HK-2 (cell line): ENCODE results near the gene ATL3.
"Not testable (repeated sequence)": the region's sequence is repeated elsewhere in the genome, so short reads cannot be mapped to it uniquely, and the experiment has no call there.

ENCODE experiments used
- DNase-seq: peaks from one replicate; pipeline ENCODE4 v3.0.0-alpha.2; 2018; ENCODE audit not compliant: unreplicated experiment

ATL3 gene

DNA sequence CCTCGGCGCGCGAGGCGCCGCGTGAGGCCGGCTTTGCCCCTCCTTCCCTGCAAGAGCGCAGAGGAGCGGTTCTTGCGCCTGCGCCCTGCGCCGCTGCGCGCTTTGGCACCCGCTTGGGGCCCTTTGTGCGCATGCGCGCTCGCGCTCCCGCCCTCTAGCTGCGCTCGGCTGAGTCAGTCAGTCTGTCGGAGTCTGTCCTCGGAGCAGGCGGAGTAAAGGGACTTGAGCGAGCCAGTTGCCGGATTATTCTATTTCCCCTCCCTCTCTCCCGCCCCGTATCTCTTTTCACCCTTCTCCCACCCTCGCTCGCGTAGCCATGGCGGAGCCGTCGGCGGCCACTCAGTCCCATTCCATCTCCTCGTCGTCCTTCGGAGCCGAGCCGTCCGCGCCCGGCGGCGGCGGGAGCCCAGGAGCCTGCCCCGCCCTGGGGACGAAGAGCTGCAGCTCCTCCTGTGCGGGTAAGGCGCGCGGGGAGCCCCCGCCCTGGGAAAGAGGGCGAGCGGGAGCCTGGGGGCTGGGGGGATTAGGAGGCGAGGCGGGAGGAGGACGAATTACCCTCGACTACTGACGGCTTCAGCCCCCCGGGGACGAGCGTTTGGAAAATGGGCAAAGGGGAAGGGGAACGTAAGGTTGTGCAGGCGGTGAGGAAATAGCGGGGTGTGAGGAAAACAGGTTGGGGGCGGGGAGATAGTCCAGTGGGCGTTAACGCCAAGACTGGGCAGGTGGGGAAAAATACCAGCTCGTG, 10.3 kb upstream of the ATL3 start, which contains the start of gene RTN3:
RTN3 (plus strand) TSS at position 180 of the 745 bp plus-strand sequence; CDS start at position 317, 137 bp downstream.
- peak; percentile 96 for DNase-seq

DNA sequence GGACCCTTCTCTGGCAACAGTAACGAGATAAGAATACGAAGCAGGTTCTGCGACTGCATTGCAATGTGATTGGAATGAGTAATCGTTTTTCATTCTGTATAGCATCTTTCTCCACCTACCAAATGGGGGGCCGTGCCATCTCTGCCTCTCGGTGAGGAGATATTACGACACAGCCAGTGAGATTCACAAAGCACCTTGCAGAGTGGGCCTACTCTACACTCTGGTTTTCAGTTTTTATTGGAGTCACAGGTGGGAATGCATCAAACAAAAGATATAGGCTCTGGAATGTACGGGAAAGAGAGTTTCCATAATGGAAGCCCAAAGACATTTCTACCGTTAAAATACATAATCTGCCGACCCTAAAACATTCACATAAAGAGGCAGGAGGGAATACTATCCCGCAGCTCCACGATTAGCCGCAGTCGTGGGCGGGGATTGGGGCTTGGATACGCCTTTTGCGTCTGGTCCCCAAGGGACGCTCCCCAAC, 9.7 kb upstream of the ATL3 start:
- DNase-seq, result peak; percentile 16

DNA sequence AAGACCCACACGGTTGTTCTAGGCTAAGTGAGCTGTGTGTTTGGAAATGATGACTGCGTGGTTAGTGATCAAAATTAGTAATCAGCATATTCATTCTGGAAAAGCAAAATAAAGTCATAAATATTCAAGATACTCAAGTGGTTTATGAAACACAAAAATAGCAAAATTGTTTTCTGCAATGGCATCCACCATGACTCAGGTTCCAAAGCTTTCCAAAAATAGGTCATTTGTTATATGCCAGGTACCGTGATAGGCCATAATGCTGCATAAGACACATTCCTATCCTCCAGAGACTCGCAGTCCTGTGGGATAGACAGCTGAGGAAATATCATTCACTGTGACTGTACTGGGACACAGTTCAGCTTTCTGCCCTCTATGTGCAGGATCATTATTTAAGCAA, 2.4 kb upstream of the ATL3 start:
- no peak for DNase-seq

DNA sequence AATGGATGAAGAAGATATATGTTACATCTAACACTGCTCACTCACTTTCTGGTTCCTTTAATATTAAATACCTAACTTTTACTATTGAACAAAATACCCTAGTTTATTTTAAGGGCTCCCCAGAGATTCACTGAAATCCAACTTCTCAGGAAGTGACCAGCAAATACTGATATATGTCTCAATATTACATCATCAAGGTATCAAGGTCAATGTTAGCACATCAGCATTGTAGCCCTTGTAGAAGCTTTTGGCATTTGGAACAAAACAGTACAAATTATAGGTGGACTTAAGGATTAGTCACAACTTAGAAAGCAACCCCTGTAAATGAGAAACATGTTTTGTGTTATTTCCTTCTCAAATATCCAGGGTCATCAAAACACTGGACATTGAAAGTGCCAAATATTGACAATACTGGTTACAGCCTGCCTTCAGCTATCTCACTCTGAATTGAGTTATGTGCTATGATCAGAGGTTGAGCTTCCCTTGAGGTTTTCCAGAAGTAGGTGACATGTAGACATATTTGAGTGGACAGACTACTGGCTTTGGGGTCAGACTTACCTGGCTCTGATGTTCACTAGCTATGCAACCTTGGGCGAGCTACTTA, 1.9 kb upstream of the ATL3 start:
- DNase-seq, result no peak

DNA sequence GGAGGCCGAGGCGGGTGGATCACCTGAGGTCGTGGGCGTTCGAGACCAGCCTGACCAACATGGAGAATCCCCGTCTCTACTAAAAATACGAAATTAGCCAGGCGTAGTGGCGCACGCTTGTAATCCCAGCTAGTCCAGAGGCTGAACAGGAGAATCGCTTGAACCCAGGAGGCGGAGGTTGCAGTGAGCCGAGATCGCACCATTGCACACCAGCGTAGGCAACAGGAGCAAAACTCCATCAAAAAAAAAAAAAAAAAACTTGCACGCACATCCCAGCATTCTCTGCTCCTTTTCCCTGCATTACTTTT, 934 bp upstream of the ATL3 start:
- no peak for DNase-seq

DNA sequence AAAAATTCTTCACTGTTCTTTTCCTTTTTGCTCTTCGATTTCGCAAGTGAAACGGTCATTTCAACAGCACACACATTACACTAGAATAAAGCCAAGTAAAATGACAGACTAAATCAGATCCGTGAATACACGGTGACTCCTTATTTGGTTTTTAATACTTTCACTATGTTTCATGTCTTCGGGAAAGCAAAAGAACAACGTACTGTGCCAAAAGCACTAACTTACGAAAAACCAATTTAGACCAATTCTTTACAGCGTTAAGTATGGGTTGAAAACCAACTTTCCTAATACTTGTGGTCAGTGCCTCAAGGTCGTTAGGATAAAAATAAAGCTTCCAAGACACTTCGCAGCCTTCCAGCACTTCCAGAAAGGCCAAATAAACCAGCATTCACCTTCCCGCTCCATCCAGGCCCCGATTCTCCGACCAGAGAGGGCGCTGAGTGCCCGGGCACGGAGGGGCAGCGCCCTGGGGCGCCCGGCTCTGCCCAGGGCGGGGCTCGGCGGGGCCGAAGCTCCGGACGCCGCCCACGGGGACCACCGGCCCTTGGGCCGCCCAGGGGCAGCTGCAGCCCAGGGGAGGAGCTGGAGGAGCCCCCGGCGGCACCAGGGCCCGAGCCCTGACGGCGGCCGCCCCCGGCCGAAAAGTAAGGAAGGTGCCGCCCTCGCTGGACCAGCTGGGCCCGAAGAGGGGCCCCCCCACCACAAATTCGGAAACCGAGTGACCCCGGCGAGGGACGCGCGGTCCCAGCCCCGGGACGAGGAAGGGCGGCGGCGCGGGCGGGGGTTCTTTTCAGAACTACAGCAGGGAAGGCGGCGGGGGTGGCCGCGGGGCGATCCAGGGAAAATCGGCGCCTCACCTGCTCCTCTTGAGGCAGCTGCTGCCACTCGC, 499 bp downstream of the ATL3 start:
- DNase-seq, result peak; percentile 58

DNA sequence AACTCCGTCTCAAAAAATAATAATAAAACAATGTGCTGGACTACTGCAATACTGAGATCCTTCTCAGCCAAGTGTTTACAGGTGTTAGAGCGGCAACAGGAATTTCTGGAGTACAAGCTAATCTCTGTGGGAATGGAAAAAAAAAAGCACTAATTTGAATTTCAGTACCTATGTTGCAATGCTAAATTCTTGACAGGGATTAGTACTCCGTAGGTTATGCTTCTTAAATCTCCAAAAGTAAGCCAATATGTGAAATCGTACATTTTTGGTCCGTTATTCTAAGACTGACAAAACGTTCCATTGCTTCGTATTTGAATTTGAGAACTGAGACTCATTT, 1.1 kb downstream of the ATL3 start:
- no peak for DNase-seq

DNA sequence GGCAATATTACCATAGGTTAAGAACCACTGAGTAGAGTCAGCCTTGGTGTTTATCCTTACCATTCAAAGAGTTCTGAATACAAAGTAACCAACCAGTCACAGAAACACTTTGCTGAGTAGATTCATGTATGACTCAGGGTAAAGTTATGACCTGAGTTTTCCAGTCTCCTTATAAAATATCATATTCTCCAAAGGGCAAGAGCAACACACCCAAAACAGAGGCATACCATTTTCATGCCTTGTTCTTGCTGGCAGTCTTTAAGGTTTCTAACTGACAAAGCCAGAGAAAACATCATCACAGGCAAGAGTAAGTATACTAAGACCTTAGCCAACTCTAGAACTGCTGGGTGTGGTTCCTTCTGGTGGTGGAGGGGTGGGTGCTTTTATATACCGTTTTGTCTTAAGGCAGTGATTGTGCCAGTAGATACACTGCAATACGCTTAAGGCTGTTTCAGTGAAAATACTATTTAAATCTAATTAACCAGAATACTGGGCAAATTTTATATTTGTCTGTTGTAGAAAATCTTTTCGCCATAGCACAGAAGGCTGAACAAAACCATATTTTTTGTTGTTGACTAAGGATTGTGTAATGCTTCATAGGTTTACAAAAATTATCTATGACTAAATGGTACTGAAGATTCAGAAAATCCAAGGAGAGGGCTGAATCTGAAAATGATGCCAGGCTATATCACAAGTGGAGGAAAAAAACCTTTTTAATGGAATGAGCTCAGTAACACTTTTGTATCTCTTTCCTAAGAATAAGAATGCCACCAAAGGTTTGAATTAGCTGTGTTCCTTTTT, 3.0 kb downstream of the ATL3 start:
- no peak for DNase-seq

DNA sequence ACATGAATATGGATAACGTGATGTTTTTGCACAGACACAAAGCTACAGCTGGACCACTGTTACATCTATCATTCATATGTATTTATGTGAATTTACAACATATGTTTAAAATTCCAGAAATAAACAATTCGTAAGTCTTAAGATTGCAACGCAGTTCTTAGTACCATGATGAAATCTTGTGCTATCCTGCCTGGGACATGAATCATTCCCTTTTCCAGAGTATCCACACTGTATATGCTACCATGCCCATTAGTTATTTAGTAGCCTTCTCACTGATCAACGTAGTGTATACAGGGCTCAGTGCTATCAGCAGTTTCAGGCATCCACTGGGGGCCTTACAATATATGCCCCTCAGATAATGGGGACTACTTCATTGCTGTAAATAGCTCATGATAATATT, 4.3 kb downstream of the ATL3 start:
- DNase-seq, result no peak

DNA sequence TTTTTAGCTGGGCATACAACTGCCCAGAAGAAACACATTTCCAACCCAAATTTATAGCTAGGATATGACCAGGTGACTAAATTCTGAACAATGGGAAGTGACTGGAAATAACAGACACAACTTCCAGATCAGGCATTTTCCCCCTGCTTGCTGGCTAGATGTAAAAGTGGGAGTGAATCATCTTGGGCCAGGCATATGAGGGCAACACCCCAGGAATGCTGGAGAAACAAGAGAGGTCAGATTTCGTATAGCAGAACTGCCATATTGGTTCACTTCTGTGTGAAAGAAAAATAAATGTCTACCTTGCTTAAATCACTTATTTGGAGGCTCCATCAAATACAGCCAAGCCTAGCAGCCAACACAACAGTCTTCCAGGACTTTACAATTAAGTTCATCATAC, 7.4 kb downstream of the ATL3 start:
- DNase-seq, result peak; percentile 19

DNA sequence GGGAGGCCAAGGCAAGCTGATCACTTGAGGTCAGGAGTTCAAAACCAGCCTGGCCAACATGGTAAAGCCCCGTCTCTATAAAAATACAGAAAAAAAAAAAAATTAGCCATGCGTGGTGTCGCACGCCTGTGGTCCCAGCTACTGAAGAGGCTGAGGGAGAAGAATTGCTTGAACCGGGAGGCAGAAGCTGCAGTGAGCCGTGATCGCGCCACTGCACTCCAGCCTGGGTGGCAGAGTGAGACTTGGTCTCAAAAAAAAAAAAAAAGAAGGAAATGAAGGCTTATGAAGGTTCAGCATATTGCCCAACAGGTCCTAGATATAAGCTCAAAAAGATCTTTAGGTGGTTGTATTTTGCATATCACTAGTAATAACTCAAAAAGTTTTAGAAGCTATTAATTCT, 10.2 kb downstream of the ATL3 start:
- DNase-seq, result no peak

DNA sequence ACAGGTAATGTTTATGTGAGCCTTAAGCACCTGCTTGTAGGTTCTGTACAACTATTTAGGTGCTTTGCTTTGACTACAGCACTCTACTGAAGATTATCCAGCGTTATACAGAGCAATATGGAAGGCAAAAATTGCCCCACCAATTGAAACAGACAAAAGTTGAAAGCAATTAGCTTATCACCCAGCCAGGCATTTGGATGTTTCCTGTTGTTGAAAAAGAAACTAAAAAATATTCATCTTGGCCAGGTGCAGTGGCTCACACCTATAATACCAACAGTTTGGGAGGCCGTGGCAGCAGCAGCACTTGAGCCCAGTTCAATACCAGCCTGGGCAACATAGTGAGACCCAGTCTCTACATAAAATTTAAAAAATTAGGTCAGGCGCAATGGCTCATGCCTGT, 18.5 kb downstream of the ATL3 start:
- no peak for DNase-seq

DNA sequence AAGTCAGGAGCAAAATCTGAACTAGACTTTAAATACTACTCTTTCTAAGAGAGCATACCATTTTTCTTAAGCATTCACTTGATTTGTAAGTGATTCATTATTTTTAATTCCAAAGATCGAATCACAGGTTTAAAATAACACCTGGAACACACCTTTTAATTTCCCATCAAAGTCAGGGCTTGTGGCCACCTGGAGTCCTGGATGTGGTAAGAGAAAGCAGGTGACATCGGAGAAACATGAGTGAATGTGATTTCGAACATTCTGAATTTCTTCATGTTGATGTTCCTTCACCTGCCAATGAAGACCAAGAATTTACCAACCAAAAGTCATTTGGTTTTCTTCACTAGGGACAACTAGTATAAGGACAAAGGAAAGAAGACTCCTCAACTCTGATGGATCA, 28.0 kb downstream of the ATL3 start:
- no peak for DNase-seq

DNA sequence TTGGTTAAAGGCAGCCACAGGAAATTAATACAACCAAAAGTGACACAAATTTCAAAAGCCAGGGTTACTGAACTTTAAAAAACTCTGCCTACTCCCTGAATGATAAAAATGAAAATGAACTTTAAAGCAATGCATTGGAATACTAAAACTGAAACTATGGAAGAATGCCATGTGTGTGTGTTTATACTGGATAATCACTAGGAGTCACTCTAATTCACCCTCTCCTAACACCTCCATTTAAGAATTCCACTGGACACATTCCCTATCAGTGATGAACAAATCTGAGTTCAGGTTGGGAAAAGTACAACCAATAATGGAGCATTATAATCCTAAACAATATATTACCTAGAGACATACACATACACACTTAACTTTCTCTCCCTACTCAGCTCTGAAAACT, 29.4 kb downstream of the ATL3 start:
- DNase-seq, result no peak

DNA sequence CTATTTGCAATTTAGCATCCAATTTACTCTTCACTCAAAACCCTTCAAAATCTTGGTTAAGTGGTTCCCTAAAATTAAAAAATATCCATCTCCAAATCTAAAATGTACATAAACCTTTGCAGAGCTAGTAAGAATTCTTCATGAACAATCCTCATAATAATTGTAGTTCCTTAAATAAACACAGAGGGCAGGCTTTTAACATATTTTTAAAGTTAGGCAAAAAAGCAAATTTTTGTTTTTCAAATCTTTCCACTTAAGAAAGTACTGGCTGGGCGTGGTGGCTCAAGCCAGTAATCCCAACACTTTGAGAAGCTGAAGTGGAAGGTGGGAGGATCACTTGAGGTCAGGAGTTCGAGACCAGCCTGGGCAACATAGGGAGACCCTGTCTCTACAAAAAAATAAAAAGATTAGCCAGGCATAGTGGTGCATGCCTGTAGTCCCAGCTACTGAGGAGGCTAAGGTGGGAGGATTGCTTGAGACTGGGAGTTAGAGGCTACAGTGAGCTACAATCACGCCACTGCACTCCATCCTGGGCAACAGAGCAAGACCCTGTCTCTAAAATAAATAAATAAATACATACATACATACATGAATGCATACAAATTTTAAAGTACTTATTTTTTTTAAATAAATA, 31.9 kb downstream of the ATL3 start:
- no peak for DNase-seq

DNA sequence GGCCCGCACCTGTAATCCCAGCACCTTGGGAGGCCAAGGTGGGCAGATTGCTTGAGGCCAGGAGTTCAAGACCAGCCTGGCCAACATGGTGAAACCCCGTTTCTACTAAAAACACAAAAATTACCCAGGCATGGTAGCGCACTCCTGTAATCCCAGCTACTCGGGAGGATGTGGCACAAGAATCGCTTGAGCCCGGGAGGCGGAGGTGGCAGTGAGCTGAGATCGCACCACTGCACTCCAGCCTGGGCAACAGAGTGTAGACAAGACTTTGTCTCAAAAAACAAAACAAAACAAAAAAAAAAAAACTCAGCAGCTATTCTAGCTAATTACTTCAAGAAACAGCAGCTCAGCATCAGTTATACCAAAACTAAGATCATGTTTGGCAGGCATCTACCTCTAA, 32.7 kb downstream of the ATL3 start:
- DNase-seq, result not testable (repeated sequence)

DNA sequence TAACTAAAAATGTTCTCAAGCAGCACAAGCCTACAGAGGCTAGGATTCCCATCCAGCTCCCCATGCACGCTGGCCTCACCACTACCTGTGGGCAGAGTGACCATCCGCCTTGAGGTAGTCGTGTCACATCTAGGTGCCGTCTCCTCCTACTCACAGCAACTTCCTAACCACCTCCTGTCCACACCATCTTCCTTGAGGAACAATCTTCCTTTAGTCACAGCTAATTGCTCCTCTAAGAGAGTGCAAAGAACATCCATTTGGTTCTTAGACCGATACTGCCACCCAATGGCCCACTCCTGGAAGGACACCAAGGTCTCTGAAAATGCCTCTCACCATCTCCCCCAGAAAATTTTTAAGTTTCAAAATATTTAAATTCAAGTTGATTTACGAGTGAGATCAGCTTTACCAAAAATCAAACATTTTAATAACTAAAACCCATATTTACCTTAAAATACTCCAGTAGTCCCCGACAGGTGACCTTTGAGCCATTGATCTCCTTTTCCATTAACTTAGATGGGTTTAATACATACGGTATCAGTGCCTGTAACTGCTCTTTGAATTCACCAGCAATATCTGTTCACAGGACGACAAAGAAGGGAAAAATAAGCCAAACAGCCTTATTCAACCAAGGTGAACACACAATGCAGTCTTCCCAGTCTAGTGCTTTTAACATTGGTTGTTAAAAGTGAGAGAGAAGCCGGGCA, 35.3 kb downstream of the ATL3 start:
- DNase-seq, result peak; percentile 29

DNA sequence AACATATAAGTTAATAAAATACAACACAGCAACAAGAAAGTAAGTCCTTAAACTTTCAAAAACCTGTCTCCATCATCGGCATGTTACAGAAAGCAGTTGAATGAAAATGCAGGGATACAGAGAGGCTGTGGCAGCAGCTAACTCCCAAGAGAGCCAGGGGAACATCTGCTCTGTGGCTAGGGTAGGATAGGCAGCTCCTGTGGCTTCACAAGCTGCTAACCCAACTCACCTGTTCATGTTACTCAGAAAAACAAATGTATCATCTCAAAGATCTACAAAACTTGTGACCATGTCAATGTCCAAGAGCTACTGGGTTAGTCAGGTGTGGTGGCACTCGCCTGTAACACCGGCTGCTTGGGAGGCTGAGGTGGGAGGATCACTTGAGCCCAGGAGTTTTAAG, 41.8 kb downstream of the ATL3 start:
- DNase-seq, result no peak

DNA sequence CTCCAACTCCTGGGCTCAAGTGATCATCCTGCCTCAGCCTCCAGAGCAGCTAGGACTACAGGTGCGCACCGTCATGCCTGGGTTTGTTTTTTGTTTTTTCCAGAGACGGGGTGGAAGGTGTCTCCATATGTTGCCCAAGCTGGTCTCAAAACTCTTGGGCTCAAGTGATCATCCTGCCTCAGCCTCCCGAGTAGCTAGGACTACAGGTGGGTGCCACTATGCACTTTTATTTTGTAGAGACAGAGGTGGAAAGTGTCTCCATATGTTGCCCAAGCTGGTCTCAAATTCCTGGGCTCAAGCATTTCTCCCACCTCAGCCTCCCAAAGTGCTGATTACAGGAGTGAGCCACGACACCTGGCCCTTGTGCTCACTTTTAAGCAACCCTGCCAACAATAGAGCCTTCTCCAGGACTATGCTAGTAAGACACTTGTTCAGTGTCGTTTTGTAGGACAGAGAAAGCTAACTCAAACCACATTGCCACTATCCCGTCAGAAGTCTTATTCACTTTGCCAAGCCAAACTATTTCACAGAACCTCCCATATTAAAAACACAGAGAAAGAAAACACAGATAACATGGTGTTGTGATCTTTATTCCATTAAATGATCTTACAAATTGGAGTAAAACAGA, 47.5 kb downstream of the ATL3 start:
- no peak for DNase-seq

DNA sequence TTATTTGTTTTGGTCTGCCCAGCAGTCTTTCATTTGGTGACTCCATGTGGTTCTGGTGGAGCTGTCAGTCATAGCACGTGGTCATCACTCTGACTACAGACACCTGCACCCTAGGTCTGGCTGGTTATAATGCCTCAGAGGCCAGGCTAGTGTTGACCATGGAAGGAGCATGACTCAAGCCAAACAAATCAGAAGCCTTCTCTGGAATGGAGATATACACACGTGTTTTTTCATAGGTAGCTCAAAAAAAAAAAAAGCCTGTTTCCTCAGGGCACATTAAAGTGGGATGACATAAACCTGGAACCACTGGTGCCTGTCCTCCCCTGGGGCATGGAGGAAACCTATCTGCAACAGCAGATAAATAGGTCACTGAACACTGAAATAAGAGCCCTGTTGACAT, 48.9 kb downstream of the ATL3 start:
- peak; percentile 31 for DNase-seq
